Epithelial cell of esophagus (primary cell): ENCODE data around the gene ANKRD33.

Experiments used
- DNase-seq: peaks from one replicate; pipeline ENCODE4 v3.0.0; 2010; ENCODE audit warnings: low read depth
- H3K4me3 ChIP-seq: 2 replicates; pipeline ENCODE4 v1.5.1; 2011; ENCODE audit warnings: mild to moderate bottlenecking, low read length, control low read depth
- TF ChIP-seq, protein P1 (sequence below): IDR thresholded peaks from 2 replicates; pipeline ENCODE4 v1.5.1; 2011; ENCODE audit warnings: low read depth, mild to moderate bottlenecking, low read length, control low read depth, inconsistent platforms; ENCODE audit not compliant: insufficient read depth; ENCODE audit errors: missing control alignments

The ANKRD33 gene

DNA sequence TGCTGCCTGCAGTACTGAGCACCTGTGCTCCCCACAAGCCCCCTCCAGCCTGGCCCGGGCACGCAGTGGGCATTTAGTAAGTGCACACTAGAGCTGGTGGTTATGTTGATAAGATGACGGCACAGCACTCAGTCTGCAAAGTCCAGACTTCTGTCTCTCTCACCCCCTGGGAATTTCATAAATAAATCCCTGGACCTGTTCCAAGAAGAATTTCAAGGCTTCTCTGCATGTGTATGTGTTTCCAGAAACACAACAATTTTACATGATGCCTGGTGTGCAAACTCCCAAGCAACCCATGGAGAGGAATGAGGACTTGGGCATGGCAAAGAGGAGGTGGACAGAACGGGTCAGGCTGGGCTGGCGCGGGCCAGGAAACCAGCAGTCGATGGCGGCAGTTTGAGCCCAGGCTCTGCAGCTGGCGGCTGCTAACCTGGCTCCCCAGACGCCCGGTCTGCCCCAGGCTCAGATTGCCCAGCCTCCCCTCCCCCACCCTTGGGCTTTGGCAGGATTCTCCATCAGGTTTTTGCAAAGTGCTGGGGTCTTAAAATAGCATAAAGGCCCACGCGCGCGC, 53.2 kb downstream of the ANKRD33 start:
- peak overlapping the region; percentile 7 for H3K4me3 ChIP-seq
- TF ChIP-seq, protein P1, sequence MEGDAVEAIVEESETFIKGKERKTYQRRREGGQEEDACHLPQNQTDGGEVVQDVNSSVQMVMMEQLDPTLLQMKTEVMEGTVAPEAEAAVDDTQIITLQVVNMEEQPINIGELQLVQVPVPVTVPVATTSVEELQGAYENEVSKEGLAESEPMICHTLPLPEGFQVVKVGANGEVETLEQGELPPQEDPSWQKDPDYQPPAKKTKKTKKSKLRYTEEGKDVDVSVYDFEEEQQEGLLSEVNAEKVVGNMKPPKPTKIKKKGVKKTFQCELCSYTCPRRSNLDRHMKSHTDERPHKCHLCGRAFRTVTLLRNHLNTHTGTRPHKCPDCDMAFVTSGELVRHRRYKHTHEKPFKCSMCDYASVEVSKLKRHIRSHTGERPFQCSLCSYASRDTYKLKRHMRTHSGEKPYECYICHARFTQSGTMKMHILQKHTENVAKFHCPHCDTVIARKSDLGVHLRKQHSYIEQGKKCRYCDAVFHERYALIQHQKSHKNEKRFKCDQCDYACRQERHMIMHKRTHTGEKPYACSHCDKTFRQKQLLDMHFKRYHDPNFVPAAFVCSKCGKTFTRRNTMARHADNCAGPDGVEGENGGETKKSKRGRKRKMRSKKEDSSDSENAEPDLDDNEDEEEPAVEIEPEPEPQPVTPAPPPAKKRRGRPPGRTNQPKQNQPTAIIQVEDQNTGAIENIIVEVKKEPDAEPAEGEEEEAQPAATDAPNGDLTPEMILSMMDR: no peak
- DNase-seq: peak; percentile 72
